ENCODE measurements around the gene RPS26. TPM values are rescaled to one million over a fixed set of nuclear protein-coding genes. Genes with fewer than 3 reads are reported as not detected.
"Not testable (repeated sequence)": the region's sequence is repeated elsewhere in the genome, so short reads cannot be mapped to it uniquely, and the experiment has no call there.

Gene RPS26
- total RNA-seq, 3 donors from 2014 or later, result 28.8 to 81.1 (median 34.5) TPM

DNA sequence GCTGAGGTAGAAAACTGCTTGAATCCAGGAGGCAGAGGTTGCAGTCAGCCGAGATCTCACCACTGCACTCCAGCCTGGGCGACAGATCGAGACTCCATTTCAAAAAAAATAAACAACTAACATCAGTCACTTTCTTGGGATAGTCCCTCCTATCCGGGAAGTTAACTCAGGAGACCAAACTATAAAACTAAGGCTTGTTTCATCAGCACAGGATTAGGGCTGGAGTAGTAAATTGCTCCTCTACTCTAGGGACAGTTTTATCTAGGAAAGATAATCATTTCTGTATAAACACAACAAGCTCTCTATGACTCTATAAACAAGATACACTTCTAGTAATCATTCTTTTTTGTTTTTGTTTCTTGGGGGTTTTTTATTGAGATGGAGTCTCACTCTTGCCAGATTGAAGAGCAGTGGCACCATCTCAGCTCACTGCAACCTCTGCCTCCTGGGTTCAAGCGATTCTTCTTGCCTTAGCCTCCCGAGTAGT is 11.7 kb downstream of the RPS26 start:
- H3K4me3 ChIP-seq, result no peak overlapping the region
- H3K9me3 ChIP-seq, result no peaks in the 10 kb centered on the region
- TF ChIP-seq, protein P1, sequence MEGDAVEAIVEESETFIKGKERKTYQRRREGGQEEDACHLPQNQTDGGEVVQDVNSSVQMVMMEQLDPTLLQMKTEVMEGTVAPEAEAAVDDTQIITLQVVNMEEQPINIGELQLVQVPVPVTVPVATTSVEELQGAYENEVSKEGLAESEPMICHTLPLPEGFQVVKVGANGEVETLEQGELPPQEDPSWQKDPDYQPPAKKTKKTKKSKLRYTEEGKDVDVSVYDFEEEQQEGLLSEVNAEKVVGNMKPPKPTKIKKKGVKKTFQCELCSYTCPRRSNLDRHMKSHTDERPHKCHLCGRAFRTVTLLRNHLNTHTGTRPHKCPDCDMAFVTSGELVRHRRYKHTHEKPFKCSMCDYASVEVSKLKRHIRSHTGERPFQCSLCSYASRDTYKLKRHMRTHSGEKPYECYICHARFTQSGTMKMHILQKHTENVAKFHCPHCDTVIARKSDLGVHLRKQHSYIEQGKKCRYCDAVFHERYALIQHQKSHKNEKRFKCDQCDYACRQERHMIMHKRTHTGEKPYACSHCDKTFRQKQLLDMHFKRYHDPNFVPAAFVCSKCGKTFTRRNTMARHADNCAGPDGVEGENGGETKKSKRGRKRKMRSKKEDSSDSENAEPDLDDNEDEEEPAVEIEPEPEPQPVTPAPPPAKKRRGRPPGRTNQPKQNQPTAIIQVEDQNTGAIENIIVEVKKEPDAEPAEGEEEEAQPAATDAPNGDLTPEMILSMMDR (IDR thresholded peaks at IDR 0.05), result no peak
- no peak for DNase-seq
- H3K4me1 ChIP-seq (ENCODE audit: low read depth), result no peaks in the 10 kb centered on the region
- intact Hi-C loops (cut with DNase I, micrococcal nuclease), result no loop called here
- ATAC-seq, result no peak
- no peaks in the 10 kb centered on the region for H3K36me3 ChIP-seq (ENCODE audit: low read depth)

DNA sequence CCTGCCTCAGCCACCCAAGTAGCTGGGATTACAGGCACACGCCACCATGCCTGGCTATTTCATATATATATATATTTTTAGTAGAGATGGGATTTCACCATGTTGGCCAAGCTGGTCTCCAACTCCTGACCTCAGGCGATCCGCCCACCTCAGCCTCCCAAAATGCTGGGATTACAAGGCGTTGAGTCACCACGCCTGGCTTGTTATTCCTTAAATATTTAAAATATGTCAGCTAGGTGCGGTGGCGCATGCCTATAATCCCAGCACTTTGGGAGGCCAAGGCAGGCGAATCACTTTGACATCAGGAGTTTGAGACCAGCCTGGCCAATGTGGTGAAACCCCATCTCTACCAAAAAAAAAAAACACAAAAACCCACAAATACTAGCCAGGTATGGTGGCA is 18.2 kb downstream of the RPS26 start:
- intact Hi-C loops (cut with DNase I, micrococcal nuclease); H3K4me3 ChIP-seq; H3K9me3 ChIP-seq; H3K36me3 ChIP-seq (ENCODE audit: low read depth); H3K4me1 ChIP-seq (ENCODE audit: low read depth); ATAC-seq; DNase-seq: not testable (repeated sequence)

DNA sequence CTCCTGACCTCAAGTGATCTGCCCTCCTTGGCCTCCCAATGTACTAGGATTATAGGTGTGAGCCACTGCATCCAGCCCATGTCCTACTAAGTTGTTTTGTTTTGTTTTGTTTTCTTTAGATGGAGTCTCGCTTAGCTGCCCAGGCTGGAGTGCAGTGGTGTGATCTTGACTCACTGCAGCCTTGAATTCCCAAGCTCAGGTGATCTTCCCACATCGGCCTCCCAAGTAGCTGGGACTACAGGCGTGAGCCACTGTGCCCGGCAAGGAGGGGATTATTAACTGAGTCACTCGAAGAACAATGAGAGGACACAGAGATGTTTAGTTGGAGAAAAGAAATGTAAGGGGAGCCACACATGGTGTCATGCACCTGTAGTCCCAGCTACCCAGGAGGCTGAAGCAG is 20.3 kb downstream of the RPS26 start:
- no peak for ATAC-seq
- Histone ChIP-seq H3K36me3 (ENCODE audit: low read depth) (no peaks in the 10 kb centered on the region), H3K9me3 (no peaks in the 10 kb centered on the region), H3K4me3 (no peak overlapping the region), H3K4me1 (ENCODE audit: low read depth) (no peaks in the 10 kb centered on the region)
- TF ChIP-seq, protein P1 (IDR thresholded peaks at IDR 0.05), result no peak
- no peak for DNase-seq
- intact Hi-C loops (cut with DNase I, micrococcal nuclease), result no loop called here

DNA sequence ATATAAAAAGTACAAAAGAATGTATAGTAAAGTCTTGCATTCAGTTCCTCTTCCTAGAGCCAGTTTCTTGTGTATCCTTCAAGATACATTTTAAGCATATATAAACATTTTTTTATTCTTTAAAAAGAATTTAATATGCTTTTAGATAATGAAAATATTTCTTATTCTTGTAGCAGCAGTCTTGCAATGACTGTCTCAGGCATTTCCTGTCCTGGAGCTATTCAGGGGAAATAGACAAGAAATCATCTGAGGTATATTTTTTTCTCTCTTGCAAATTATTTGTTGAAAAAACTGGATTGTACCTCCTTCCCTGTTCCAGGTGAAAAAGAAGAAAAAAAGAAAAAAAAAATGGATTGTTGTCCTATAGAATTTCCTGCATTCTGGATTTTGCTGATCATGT is 21.3 kb downstream of the RPS26 start:
- TF ChIP-seq, protein P1 (IDR thresholded peaks at IDR 0.05), result no peak
- ATAC-seq (no peak), DNase-seq (no peak)
- Histone ChIP-seq H3K9me3 (no peaks in the 10 kb centered on the region), H3K4me3 (no peak overlapping the region), H3K4me1 (ENCODE audit: low read depth) (no peaks in the 10 kb centered on the region), H3K36me3 (ENCODE audit: low read depth) (no peaks in the 10 kb centered on the region)
- intact Hi-C loops (cut with DNase I, micrococcal nuclease), result no loop called here

DNA sequence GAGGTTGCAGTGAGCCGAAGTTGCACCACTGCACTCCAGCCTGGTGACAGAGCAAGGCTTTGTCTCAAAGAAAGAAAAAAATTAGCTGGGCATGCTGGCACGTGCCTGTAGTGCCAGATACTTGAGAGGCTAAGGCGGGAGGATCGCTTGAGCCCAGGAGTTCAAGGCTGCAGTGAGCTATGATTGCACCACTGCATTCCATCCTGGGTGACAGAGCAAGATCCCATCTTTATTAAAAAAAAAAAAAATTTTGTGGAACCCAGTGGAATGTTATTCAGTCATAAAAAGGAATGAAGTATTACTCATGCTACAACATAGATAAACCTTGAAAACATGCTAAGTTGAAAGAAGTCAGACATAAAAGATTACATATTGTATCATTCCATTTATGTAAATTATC is 29.9 kb downstream of the RPS26 start:
- ATAC-seq, result no peak

DNA sequence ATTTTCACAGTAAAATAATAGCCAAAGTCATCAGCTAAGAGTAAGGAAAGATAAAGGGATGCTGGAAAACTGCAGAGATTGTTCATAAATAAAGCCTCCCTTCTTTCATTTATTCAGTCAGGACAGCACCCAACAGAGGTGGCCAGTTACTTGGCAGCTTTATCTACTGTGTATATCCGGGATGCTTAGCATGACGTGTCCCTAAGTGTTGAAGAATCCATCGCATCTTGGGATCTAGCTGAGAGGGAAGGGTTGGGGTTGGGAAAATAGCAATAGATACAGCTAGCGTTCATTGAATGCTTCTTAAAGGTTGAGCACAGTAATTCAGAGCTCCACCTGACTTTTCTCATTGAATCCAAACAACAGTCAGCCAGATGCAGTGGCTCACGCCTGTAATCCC is 32.7 kb downstream of the RPS26 start:
- DNase-seq, result no peak
- intact Hi-C loops (cut with DNase I, micrococcal nuclease), result no loop called here
- peaks cover 9% of the 10 kb centered on the region for H3K4me1 ChIP-seq (ENCODE audit: low read depth)

More for the DNA sequence above, 29.9 kb downstream of the RPS26 start:
- intact Hi-C loops (cut with DNase I, micrococcal nuclease), result no loop called here
- Histone ChIP-seq H3K9me3 (no peaks in the 10 kb centered on the region), H3K4me1 (ENCODE audit: low read depth) (no peaks in the 10 kb centered on the region), H3K36me3 (ENCODE audit: low read depth) (no peaks in the 10 kb centered on the region), H3K4me3 (no peak overlapping the region)
- TF ChIP-seq, protein P1 (IDR thresholded peaks at IDR 0.05), result no peak
- no peak for DNase-seq

DNA sequence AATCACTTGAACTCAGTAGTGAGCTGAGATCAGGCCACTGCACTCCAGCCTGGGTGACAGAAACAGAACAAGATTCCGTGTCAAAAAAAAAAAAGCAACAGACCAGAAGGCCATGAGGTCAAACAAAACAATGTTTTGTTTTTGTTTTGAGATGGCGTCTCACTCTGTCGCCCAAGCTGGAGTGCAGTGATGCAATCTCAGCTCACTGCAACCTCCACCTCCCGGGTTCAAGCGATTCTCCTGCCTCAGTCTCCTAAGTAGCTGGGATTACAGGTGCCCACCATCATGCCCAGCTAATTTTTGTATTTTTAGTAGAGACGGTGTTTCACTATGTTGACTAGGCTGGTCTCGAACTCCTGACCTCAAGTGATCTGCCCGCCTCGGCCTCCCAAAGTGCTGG is 36.2 kb downstream of the RPS26 start:
- peaks cover 19% of the 10 kb centered on the region for H3K4me1 ChIP-seq (ENCODE audit: low read depth)
- ATAC-seq; H3K36me3 ChIP-seq (ENCODE audit: low read depth); H3K9me3 ChIP-seq; H3K4me3 ChIP-seq; intact Hi-C loops (cut with DNase I, micrococcal nuclease); DNase-seq: not testable (repeated sequence)

More for the DNA sequence above, 32.7 kb downstream of the RPS26 start:
- H3K36me3 ChIP-seq (ENCODE audit: low read depth), result no peaks in the 10 kb centered on the region
- no peaks in the 10 kb centered on the region for H3K9me3 ChIP-seq
- TF ChIP-seq, protein P1 (IDR thresholded peaks at IDR 0.05), result no peak
- no peak overlapping the region for H3K4me3 ChIP-seq
- ATAC-seq, result no peak
